HL-60/S4 treated with retinoic acid at 250 ng/mL for 4 days and 3 days (cell line): Measurements from ENCODE around the gene MGAM2.

ENCODE experiments used
- in situ Hi-C: fragments of 300-500 bp; cut with MboI; formaldehyde crosslinking; loops from 2 replicates; pipeline ENCODE4 v1.7.0; 2022; ENCODE audit warnings: low sequenced_read_pairs

Gene MGAM2

GRCh38 chr7:142174441-142174840 is 62.9 kb downstream of the MGAM2 start:
- in situ Hi-C loops: no loop called here

GRCh38 chr7:142175594-142175993 is 64.1 kb downstream of the MGAM2 start:
- in situ Hi-C loops: loop anchor here (25.0 kb wide), 1 partner anchor 413 kb away; the partner anchor contains the start of gene TAS2R3

GRCh38 chr7:142176901-142177300 is 65.4 kb downstream of the MGAM2 start:
- in situ Hi-C loops: loop anchor here (25.0 kb wide), 1 partner anchor 415 kb away; the partner anchor contains the start of gene TAS2R3

- in situ Hi-C loops: loop anchor here (25.0 kb wide), 1 partner anchor 416 kb away; the partner anchor contains the start of gene TAS2R3
Measured at GRCh38 chr7:142177869-142178268, 66.4 kb downstream of the MGAM2 start.

GRCh38 chr7:142180426-142180825 is 68.9 kb downstream of the MGAM2 start:
- in situ Hi-C loops: loop anchor here (25.0 kb wide), 1 partner anchor 418 kb away; the partner anchor contains the start of gene TAS2R3

- in situ Hi-C loops: loop anchor here (25.0 kb wide), 1 partner anchor 419 kb away; the partner anchor contains the start of gene TAS2R3
Measured at GRCh38 chr7:142181211-142181610, 69.7 kb downstream of the MGAM2 start.

GRCh38 chr7:142181966-142182365 is 70.4 kb downstream of the MGAM2 start:
- in situ Hi-C loops: loop anchor here (25.0 kb wide), 1 partner anchor 420 kb away; the partner anchor contains the start of gene TAS2R3

GRCh38 chr7:142185069-142185468 is 73.6 kb downstream of the MGAM2 start:
- in situ Hi-C loops: loop anchor here (25.0 kb wide), 1 partner anchor 423 kb away; the partner anchor contains the start of gene TAS2R3

GRCh38 chr7:142185801-142186200 is 74.3 kb downstream of the MGAM2 start:
- in situ Hi-C loops: loop anchor here (25.0 kb wide), 1 partner anchor 424 kb away; the partner anchor contains the start of gene TAS2R3

- in situ Hi-C loops: loop anchor here (25.0 kb wide), 1 partner anchor 426 kb away; the partner anchor contains the start of gene TAS2R3
Measured at GRCh38 chr7:142188154-142188553, 76.6 kb downstream of the MGAM2 start.

- in situ Hi-C loops: loop anchor here (25.0 kb wide), 1 partner anchor 427 kb away; the partner anchor contains the start of gene TAS2R3
Measured at GRCh38 chr7:142188846-142189245, 77.3 kb downstream of the MGAM2 start.

- in situ Hi-C loops: loop anchor here (25.0 kb wide), 1 partner anchor 432 kb away; the partner anchor contains the start of gene TAS2R3
Measured at GRCh38 chr7:142194201-142194600, 82.7 kb downstream of the MGAM2 start.

GRCh38 chr7:142196066-142196840 is 84.7 kb downstream of the MGAM2 start:
- in situ Hi-C loops: loop anchor here (25.0 kb wide), 1 partner anchor 434 kb away; the partner anchor contains the start of gene TAS2R3

- in situ Hi-C loops: no loop called here
Measured at GRCh38 chr7:142200206-142200605, 88.7 kb downstream of the MGAM2 start.

- in situ Hi-C loops: no loop called here
Measured at GRCh38 chr7:142228537-142229104, 117.1 kb downstream of the MGAM2 start.

GRCh38 chr7:142231716-142232115 is 120.2 kb downstream of the MGAM2 start:
- in situ Hi-C loops: no loop called here

- in situ Hi-C loops: no loop called here
Measured at GRCh38 chr7:142240546-142240945, 129.0 kb downstream of the MGAM2 start.

- in situ Hi-C loops: no loop called here
Measured at GRCh38 chr7:142243823-142244222, 132.3 kb downstream of the MGAM2 start.

- in situ Hi-C loops: no loop called here
Measured at GRCh38 chr7:142248166-142249160, 136.9 kb downstream of the MGAM2 start.

- in situ Hi-C loops: no loop called here
Measured at GRCh38 chr7:142249918-142250317, 138.4 kb downstream of the MGAM2 start.
